HG02588 (cell line): ENCODE results near the gene RAPGEF1.

Source experiments
- ATAC-seq: cut with Tn5 transposase; IDR thresholded peaks from one replicate; pipeline ENCODE4 v1.9.1; 2021; ENCODE audit warnings: mild to moderate bottlenecking, moderate library complexity; ENCODE audit not compliant: unreplicated experiment

Gene RAPGEF1

DNA sequence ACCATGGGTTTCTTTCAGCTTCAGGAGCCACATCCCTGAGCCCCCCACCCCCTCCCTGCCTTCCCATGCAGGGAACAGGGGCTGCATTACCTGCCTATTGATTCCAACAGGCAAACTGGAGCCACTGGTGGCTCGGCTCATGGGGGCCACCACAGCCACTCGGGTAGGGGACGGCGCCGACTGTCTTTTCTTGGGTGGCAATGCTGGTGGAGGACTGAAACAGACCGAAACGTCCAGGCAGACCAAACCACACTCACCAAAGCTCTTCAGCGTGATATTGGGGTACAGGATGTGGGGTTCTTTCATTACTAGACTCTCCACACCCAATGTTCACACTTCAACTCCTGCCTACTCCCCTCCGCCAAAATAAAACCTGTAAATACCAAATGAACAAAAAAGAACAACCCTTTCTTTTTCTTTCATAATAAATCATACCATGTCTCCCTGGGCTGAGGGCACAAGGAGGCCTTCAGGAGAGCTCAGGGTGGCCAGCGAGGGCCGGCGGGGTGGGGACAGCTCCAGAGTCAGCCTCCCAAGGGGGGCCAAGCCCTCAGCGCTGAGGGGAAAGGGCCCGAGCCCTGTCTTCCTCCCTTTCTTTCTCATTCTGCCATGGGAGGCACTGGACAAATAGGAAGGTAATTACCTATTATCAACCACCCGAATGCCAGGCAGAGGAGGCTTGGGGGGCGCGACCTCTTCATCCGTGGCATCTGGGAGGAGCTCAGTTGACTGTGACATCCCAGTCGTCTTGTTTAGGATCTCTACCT, 111.2 kb downstream of the RAPGEF1 start:
- no peak for ATAC-seq

DNA sequence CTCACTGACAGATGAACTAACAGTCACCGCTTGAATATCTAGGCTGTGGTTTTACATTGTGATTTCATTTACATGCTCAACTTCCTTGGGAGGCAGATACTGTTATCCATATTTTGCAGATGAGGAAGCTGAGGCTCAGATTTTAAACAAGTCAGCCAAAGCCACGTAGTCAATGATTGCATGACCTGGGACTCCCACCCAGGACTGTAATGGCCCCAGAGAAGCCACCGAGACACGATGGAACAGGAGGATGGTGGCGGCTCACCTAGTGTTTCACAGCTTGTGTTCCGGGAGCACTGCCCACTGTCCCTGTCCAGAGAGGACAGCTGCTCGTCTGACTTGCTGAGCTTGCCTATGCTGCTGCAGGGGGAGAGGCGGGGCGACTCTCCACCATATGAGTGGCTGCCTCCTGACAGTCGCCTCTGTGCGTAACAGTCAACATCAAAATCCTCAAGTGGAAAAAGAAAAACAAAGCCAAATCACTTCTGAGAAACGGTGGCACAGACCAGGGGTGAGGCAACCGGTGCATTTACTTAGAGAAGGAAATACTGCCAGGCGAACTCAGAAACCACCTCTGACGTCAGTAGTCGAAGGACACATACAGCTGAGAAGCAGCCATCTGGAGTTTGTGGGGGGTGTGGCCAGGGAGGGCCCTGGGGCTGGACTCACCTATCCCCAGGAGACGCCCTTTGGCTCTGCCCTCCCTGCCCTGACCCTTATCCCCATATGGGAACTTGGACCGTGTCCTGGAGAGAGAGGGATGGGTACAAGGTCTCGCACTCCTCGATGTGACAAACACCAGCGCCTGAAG, 112.0 kb downstream of the RAPGEF1 start:
- ATAC-seq, result peak; percentile 42

DNA sequence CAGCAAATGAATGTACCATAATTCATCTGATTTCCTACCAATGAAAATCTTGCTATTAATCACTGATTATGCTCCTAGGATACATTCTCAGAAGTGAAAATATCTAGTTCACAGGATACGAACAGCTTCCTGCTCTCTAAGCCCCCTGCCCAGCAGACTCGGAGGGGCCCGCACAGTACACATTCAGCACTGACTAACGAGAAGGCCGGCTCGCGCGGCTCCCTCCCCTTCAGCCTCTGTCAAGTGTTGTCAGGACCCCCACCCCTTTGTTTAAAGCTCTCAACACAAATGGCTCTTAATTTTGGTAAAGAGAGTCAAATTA, 112.6 kb downstream of the RAPGEF1 start:
- no peak for ATAC-seq

DNA sequence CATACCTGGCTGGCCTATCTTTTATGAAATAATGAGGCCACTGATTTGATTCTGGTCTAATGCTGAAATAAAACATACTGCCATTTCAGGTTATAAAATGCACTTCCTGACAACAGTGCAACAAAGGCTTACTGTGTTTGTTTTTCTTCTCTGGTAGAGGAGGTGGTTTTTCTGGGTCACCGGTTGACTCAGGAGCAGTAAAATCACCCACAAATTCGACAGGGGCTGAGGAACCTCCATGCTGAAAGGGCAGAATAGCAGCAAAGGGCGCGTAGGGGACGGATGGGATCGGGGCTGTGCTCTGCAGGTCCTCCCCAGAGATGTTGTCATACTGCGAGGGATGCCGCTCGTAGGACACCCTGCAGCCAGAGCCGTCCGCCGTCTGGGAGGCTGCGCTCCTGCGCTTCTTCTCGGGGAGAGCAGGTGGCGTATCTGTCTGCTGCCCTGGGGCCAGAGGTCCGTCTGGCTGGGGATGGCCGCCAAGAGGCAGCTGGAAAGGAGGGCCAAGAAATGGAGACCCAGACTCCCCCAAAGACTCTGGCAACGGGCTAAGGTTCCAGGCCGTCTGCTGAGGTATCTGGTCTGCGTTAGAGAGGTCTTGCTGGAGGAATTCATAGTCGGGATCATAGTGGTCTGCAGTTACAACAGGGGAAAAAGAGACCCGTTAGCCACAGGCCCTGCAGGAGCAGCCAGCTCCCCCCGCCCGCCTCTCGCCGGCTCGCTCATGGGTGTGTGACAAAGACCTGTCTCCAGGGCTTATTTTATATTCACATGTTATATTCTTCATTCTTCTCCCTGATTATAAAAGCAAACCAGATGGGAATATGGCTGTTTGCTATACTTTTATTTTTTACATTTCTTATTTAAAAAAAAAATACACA, 113.8 kb downstream of the RAPGEF1 start:
- ATAC-seq, result no peak

DNA sequence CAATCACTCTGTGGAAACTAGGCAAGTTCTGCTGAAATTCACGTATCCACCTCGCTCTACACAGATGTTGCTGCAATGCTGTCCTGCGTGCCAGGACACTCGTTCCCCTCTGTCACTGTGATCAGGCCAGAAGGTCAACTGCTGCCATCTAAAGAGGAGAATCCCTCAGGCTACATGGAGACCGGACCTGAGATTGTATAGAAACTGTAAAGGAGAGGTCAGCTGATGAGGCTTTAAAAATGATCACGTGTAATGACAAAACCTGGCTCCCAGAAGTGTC, 114.4 kb downstream of the RAPGEF1 start:
- ATAC-seq, result no peak

DNA sequence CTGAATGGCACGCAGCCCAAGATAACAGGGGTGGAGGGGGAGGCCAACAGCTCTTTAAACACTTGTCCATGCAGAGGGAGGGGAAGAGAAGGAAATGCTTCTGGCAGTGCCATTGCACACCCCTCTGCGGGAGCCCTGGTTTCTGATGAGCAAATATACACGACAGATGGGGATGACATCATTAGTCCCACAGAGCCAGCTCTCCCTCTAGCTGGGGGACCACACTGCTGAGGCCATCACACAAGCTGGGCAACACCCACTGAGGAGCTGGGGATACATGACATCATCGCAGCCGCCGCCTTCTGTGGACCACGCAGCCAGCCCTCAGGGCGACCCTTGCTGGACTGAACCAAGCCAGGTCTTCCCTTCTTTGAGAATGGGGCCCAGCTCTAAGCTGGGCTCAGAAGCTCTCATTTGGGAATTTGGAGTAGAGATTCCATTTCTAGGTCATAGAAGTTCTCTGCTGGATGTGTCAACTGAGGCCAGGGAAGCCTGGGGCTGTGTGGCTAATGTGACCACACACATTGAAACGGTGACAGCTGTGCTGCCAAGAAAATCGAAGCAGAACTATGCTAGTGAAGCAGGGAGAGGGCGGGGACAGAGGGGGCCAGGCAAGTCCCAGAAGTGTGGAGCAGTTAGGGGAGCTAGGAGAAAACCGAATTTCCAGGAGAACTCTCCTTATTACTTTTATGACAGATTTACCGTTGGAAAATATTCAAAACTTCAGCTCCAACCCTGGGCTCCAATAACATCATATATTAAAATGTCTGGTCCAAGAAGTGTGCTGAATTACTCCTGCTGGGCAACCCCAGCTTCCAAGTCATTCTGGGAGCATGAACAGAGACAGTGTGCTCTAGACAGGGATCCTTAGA, 115.0 kb downstream of the RAPGEF1 start:
- no peak for ATAC-seq

DNA sequence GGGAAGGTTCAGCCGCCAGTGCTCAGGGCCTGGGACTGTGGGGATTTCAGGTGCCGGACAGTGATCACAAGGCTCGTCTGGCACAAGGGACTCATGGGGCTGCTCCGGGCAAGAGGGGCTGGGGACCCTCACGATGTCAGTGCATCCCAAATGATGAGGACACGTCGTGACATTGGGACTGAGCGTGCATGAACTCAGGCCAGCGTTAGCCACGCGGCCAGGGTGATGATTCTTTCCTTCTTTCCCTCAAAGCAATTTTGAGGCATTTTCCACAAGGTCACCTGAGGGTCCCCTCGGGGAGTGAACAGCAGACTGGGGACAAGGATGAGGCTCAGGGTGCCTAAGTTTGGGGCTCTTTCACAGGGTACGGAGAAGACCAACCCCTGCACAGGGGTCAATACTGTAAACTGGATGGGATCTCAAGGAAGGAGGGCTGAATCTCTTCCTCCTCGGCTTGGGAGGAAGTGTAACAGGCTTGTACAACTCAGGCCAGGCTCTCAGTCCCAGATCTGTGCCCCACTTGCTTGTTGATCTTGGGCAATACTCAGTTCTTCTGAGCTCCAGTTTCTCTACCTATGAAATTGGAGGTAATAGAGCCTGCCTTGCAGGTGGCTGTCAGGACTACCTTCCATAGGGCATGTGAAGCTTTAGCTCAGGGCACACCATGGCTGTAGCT, 116.1 kb downstream of the RAPGEF1 start:
- no peak for ATAC-seq

DNA sequence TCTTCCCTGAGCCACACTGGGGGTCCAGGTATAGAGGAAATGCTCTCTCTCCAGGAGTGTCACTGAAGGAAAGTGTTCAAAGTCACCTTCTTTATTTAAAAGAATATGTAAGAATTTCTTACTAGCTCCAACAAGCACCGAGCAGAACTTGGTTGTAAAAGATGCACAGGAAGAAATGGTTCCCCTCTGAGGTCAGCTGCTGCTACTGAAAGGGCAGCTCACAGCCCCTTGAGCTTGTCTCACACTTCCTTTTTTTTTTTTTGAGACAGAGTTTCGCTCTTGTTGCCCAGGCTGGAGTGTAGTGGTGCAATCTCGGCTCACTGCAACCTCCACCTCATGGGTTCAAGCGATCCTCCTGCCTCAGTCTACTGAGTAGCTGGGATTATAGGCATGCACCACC, 117.4 kb downstream of the RAPGEF1 start:
- no peak for ATAC-seq

DNA sequence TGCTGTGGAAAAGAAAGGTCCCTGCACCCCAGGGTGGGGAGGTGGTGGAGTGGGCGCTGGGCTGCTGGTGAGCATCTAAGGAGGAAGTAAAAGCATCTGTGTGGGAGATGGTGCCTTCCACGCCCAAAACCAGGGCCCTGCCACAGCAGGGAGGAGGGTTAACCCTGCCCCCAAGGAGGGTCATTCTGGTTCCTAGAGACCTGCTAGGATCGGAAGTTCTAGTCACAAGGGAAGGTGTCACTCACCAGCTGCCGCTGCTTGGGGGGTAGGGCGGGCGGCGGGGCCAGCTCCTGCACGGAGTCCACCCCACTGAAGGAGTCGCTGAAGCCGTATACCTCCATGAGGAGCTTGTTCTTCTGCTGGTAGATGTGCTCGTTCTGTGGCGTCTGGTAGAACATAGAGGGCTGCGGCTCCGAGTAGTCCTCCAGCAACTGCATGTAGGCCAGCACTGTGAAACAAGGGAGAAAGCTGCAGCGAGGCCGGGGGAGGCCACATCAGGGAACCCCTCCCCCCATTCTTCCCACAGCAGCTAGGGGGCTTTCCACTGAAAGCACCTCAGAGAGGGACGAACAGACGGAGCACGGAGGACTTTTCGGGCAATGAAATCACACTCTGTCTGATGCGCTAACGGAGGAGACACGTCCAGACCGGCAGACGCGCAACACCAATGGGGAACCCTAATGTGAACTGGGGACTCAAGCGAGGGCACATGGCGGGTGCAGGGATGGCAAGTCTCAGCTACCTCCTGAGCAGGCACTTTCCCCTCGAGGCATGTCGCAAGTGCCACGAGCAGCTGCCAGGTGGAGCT, 118.1 kb downstream of the RAPGEF1 start:
- ATAC-seq, result peak; percentile 45

DNA sequence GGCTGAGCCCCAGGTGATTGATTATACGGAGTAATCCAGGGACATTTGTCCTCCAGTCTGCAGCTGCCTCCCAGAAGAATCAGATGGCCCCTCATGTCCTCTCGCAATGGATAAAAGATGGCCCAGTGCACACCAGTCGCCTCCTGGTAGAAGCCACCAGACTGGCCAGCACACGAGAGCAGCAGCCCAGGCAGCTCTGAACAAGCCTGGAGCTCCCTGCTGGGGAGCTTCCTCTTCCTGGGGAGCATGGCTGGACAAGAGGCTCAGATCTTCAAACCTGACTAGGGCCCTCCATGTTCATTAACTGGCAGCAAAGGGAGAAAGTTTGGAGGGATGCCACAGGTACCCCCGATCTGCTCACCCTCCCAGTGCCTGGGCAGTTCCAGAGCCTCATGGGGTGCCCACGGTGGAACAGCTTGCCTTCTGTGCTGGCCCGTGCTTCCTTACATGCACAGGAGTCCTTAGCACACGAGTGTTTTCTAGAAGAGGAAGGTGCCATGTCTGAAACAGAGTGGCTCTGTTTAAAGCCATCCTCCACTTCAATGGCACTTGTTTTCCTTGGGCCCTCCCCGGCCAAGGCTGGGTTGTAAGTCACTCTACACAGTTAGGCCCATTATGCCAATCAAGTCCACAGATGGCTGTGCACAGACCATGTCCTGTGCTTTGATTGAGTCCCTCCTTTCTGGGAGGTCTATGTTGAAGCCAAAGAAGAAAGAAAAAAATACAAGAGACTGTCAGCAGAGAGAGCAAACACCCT, 118.9 kb downstream of the RAPGEF1 start:
- ATAC-seq, result no peak

DNA sequence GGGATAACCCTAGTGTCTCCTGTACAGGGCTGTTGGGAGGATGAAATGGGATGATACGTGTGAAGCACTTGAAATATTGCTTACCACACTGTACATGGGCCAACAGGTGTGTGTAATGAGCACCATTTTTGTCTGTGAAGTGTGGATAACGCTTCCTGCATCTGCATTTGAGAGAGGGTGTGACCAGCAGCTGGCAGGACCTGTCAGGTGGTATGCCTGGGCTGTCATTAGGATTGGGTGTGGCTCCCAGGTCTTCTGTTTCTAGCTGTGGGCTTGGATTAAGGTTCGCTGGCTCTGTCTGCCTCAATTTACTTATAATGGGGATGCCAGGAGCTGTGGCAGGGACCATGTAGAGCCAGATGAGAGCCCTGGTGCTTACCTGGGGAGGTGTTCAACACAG, 120.2 kb downstream of the RAPGEF1 start:
- ATAC-seq, result no peak

DNA sequence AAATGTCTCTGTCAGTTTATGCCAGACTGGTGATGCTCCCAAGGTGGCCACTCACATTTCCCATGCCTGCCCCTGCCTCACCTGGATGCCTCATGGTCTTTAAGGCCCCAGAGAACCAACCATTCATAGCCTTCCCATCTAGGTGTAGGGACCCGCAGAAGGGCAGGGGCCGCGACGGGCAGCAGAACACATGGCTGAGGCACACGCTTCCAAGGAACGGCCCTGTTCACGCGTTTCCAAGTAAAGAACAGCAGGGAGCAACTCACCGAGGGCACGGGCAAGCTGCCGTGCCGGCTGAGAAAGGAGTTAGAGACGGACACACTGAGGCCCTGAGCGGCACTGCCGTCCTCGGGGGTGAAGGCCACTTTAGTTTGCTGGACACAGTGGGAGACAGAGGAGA, 121.1 kb downstream of the RAPGEF1 start:
- ATAC-seq, result no peak

DNA sequence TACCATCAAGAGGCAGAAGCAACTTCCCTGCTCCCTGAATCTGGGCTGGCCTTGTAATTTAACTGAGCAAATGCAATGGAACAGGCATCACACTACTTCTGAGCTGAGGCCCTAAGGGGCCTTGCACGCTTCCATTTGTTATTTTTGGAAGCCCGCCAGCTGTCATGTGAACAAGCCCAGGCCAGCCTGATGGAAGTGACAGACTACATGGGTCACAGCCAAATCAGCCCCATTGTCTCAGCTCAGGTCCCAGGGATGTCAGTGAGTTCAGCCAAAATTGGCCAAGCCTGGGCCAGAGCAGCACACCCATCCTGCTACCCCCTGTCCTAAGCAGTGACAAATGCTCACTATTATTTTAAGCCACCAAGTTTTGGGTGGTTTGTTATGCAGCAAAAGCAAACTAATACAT, 121.8 kb downstream of the RAPGEF1 start:
- no peak for ATAC-seq

DNA sequence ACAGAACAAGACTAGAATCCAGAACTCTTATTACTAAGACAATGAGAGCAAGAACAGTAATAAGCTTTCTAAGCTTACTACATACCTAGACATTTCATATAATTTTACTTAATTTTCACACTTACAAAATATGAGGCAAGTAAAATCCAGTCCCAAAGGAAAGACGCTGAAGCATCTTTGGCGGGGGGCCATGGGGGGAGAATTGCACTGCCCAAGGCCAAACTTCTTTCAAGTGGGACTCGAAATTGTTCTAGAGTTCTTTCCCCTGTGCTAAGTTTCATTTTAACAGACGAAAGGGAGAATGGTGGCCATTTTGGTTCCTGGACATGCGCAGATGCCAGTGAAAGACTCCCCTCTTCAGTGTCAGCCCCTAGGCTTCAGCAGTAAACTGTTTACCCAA, 122.3 kb downstream of the RAPGEF1 start:
- ATAC-seq, result no peak

DNA sequence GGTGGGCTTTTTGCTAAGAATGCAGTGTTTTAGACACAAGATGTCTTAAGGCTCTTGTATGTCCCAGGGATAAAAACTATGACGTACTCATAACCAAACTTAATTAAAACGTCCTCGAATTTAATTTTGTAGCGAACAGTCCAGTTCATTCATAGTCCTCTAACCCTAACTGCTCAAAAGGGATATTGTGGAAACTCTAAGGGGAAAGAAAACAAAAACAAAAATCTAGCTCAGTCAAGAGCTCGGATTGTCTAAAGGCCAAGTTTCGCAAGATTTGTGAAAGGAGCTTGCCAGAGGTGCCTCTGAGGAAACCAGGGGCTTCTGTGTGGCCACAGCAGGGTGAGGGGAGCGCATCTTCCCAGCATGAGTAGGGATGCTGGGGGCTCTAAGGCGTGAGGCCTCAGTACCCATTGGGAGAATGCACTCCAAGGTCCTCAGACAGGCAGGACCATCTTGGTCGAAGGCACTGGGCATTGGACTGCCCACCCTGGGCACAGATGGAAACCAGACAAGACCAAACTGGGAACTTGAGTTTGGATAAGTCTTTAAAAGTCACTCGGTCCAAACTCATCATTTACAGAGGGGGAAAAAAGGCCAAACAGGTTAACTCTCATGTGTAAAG, 122.8 kb downstream of the RAPGEF1 start:
- no peak for ATAC-seq

DNA sequence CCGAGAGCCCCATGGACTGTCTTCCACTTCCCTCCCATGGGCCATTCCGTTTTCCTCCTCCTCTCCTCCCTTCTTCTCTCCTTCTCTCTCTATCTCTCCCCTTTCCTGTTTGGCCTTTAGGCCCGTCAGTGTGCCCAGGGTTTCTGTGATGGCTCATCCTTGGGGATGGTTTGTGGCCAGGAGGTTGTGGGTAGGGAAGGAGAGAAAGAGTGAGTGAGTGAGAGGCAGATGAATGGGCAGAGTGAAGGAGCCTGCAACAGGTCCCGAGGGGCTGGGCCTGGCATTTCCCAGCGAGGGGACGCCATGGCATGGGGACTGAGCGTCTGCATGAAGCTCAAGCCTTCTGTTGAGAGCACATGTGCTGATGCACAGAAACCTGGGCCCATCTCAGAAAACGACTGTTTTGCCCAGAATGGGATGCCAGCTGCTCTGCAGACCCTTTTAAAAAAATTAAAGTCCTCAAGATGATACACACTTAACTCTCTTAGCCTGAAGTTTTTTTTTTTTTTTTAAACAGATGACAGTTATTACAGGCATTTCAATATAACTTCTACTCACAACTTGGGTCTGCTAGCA, 125.4 kb downstream of the RAPGEF1 start:
- ATAC-seq, result no peak

DNA sequence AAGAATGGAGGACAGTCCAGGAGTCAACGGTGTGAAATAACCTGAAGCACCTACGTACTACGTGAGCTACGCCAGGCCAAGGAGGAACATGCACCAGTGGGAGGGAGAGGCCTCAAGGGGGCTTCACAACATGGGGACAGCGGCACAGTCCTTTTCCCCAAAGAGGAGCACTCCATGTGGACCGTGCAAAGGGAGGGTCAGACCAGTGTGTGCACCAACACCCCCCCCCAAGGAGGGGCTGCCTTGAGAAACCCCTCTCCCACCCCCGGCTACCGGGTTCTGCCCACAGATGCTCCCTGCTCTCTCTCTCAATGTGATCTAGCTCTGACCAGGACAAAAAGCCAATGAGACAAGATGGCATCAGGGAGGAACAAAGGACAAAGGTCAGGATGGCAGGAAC, 126.0 kb downstream of the RAPGEF1 start:
- no peak for ATAC-seq

DNA sequence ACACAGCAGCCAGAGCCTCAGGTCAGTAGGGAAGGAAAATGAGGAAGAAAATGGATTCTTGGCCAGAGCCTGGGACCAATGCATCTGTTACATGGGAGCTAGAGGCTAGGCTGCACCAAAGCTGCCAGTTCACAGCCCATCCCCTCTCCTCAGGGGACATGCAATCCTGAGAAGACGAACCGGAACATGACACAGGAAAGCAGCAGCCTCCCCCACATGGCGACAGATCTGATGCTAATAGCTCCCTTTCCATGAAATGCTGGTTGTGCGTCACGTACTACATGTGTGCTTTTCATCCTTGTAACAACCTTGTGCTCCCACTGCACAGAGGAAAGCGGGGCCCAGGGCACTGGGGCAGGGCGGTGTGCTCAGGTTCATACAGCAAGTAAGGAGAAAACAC, 127.0 kb downstream of the RAPGEF1 start:
- no peak for ATAC-seq
